Right lobe of liver (tissue), 6 donors: ENCODE data around the gene ATXN7. TPM values are rescaled to one million over a fixed set of nuclear protein-coding genes. Genes with fewer than 3 reads are reported as not detected.

Experiments
- ATAC-seq, 4 donors: fragments of 200-7000 bp; cut with Tn5 transposase; one replicate each; pipeline ENCODE4 v1.9.1; 2020; ENCODE audit warnings: mild to moderate bottlenecking in 4 of 4, moderate library complexity in 4 of 4
- DNase-seq, 3 donors: peaks; one replicate each; pipeline ENCODE4 v3.0.0-alpha.2; 2020
- H3K27ac ChIP-seq, 3 donors: fragments of 200-600 bp; one replicate each; pipeline ENCODE4 v1.8.0; 2022
- H3K27me3 ChIP-seq, 2 donors: fragments of 200-600 bp; one replicate each; pipeline ENCODE4 v1.8.0; 2022
- H3K36me3 ChIP-seq, 4 donors: fragments of 200-600 bp; sonication (generic) in 1 of 4; one replicate each; pipeline versions ENCODE4 v1.5.1 to v1.8.0; 2017 to 2022; ENCODE audit warnings: control low read depth in 1 of 4
- H3K4me1 ChIP-seq, 4 donors: fragments of 200-600 bp; sonication (generic) in 1 of 4; one replicate each; pipeline versions ENCODE4 v1.5.1 to v1.8.0; 2017 to 2022; ENCODE audit warnings: control low read depth in 1 of 4
- H3K4me3 ChIP-seq, 3 donors: fragments of 200-600 bp; one replicate each; pipeline ENCODE4 v1.8.0; 2022
- H3K9me3 ChIP-seq, 4 donors: fragments of 200-600 bp; sonication (generic) in 1 of 4; one replicate each; pipeline versions ENCODE4 v1.5.1 to v1.8.0; 2017 to 2022; ENCODE audit warnings: control low read depth in 1 of 4
- CTCF ChIP-seq, 4 donors: fragments of 200-600 bp in 3 of 4; fragments of 450-650 bp in 1 of 4; IDR thresholded peaks; one replicate each; pipeline versions ENCODE4 v1.5.1 to v1.8.0; 2016 to 2022; ENCODE audit warnings: antibody characterized with exemption in 4 of 4, mild to moderate bottlenecking in 2 of 4
- POLR2A ChIP-seq: fragments of 450-650 bp; IDR thresholded peaks from one replicate; pipeline ENCODE4 v1.6.1; 2017; ENCODE audit warnings: antibody characterized with exemption, mild to moderate bottlenecking
- WGBS: methylation state at CpG from one replicate; pipeline ENCODE4 v1.1.6; 2018; ENCODE audit warnings: low coverage, low lambda C conversion rate; ENCODE audit not compliant: insufficient coverage; ENCODE audit errors: missing lambda C conversion rate; 5-methylcytosine and 5-hydroxymethylcytosine counted together
- intact Hi-C, 2 donors: fragments of 100-400 bp; cut with DNase I; formaldehyde crosslinking; loops; one replicate each; pipeline versions ENCODE4 v1.11.2 to v1.14.1; 2022
- total RNA-seq, 6 experiments: library from RNA; depleted of rRNA in 2 of 6; stranded (reverse); fragments of >200 nt in 2 of 6; fragmentation: NEBNext Ultra II Directional in 3 of 6; extraction: Animal tissue kit (Norgen Biotek cat#: 25700) in 3 of 6; gene quantifications; one replicate each; pipeline versions ENCODE4 v1.1.0 to v1.2.4, GENCODE V29; 2016 to 2023
- donor health status: DM: no; HTN: yes; CAD: no.
- donor health status: DM: no; HTN: no; CAD: no.
- donor health status: DM: no; HTN: no; CAD: no.
- donor health status: DM: no; HTN: yes; CAD: no.
- donor health status: DM: no; HTN: yes; CAD: no.

Gene ATXN7
- total RNA-seq, 6 experiments from 2014 or later, result 14.6 to 18.6 (median 15.0) TPM

- Histone ChIP-seq H3K9me3 (no peaks in the 10 kb centered on the region), H3K27ac (peak overlapping the region; percentile 73 to 89 (median 80)), H3K4me3 (no peak overlapping the region), H3K27me3 (no peaks in the 10 kb centered on the region), H3K4me1 (peaks cover 0 to 76% (median 16%) of the 10 kb centered on the region in 4 donors), H3K36me3 (no peaks in the 10 kb centered on the region)
- no peak for ATAC-seq
- WGBS, result 23% methylated on average over 2 of the region's 2 CpGs
- DNase-seq, result no peak
- intact Hi-C loops, result no loop called here
- TF ChIP-seq POLR2A (no peak), CTCF (IDR thresholded peaks at IDR 0.05) (no peak)
Measured at GRCh38 chr3:63969876-63970275, 106.2 kb downstream of the ATXN7 start.

GRCh38 chr3:63970631-63971475 is 107.2 kb downstream of the ATXN7 start:
- intact Hi-C loops, result no loop called here
- Histone ChIP-seq H3K4me1 (peaks cover 0 to 82% (median 16%) of the 10 kb centered on the region in 4 donors), H3K9me3 (no peaks in the 10 kb centered on the region), H3K36me3 (no peaks in the 10 kb centered on the region), H3K27ac (peak overlapping the region in 2 of 3 donors; percentile 33 to 89), H3K4me3 (peak overlapping the region in 1 of 3 donors; percentile 17), H3K27me3 (no peaks in the 10 kb centered on the region)
- no peak for TF ChIP-seq CTCF (IDR thresholded peaks at IDR 0.05)
- no peak for TF ChIP-seq POLR2A
- WGBS, result 36% methylated on average over 11 of the region's 11 CpGs
- DNase-seq (peak in 1 of 3 donors; percentile 68), ATAC-seq (peak; percentile 7 to 60 (median 50))

GRCh38 chr3:63972196-63972595 is 108.5 kb downstream of the ATXN7 start:
- no peak for DNase-seq
- Histone ChIP-seq H3K36me3 (no peaks in the 10 kb centered on the region), H3K4me3 (no peak overlapping the region), H3K9me3 (no peaks in the 10 kb centered on the region), H3K27me3 (no peaks in the 10 kb centered on the region), H3K4me1 (peaks cover 0 to 82% (median 13%) of the 10 kb centered on the region in 4 donors), H3K27ac (peak overlapping the region in 1 of 3 donors; percentile 89)
- 80% methylated on average over 2 of the region's 2 CpGs for WGBS
- intact Hi-C loops, result no loop called here
- no peak for TF ChIP-seq CTCF (IDR thresholded peaks at IDR 0.05)
- no peak for TF ChIP-seq POLR2A
- ATAC-seq, result no peak

- Histone ChIP-seq H3K4me3 (no peak overlapping the region), H3K9me3 (no peaks in the 10 kb centered on the region), H3K27me3 (no peaks in the 10 kb centered on the region), H3K4me1 (peaks cover 0 to 81% (median 11%) of the 10 kb centered on the region in 4 donors), H3K36me3 (no peaks in the 10 kb centered on the region), H3K27ac (peak overlapping the region in 1 of 3 donors; percentile 89)
- DNase-seq, result peak in 2 of 3 donors; percentile 65 to 84
- peak; percentile 57 to 71 (median 62) for ATAC-seq
- WGBS, result 40% methylated on average over 4 of the region's 4 CpGs
- TF ChIP-seq CTCF (IDR thresholded peaks at IDR 0.05), result no peak
- TF ChIP-seq POLR2A, result no peak
- intact Hi-C loops, result no loop called here
Measured at GRCh38 chr3:63972987-63973386, 109.3 kb downstream of the ATXN7 start.
